A549 (cell line): ENCODE results near the gene TEKT5. TPM values are rescaled to one million over a fixed set of nuclear protein-coding genes. Genes with fewer than 3 reads are reported as not detected.
"Not testable (repeated sequence)": the region's sequence is repeated elsewhere in the genome, so short reads cannot be mapped to it uniquely, and the experiment has no call there.

ENCODE experiments used
- ATAC-seq, 2 experiments: fragments of 200-7000 bp in 1 of 2; fragments of >200 bp in 1 of 2; cut with Nextera tagmentation in 1 of 2; cut with Tn5 transposase in 1 of 2; 3 replicates each; pipeline versions ENCODE4 v1.8.0 to v1.9.1; 2018 to 2020; ENCODE audit warnings: mild to moderate bottlenecking in 1 of 2, moderate library complexity in 1 of 2
- CTCF ChIA-PET: fragments of 300-600 bp; sonication (Branson Sonifier 250); formaldehyde crosslinking; extraction: SDS; loops from one replicate; lab custom pipeline; 2021; ENCODE audit warnings: antibody characterized with exemption, inconsistent platforms; lab: Yijun Ruan, JAX
- POLR2A ChIA-PET: fragments of 350-600 bp; formaldehyde crosslinking; extraction: SDS; loops from one replicate; lab custom pipeline; 2021; ENCODE audit warnings: antibody characterized with exemption, inconsistent platforms; lab: Yijun Ruan, JAX
- DNase-seq, 2 experiments: peaks; one replicate each; pipeline versions ENCODE4 v3.0.0 to v3.0.0-alpha.2; 2011 to 2016; ENCODE audit warnings: low read depth in 1 of 2, low spot score in 1 of 2
- FAIRE-seq: peaks from 2 replicates; lab custom pipeline; 2011; peaks lifted over from hg19 to GRCh38; lab: Jason Lieb, UNC
- H3K27ac ChIP-seq, 2 experiments: fragments of >200 bp; sonication (Bioruptor Twin); formaldehyde crosslinking; 3 replicates each; pipeline ENCODE4 v1.5.1; 2016 to 2017
- H3K4me1 ChIP-seq: fragments of >200 bp; sonication (Bioruptor Twin); formaldehyde crosslinking; 3 replicates; pipeline ENCODE4 v1.6.1; 2016
- H3K4me2 ChIP-seq: fragments of >200 bp; sonication (Bioruptor Twin); formaldehyde crosslinking; 3 replicates; pipeline ENCODE4 v1.6.1; 2016
- H3K4me3 ChIP-seq: fragments of >200 bp; sonication (Bioruptor Twin); formaldehyde crosslinking; 3 replicates; pipeline ENCODE4 v1.5.1; 2016
- H3K9me3 ChIP-seq: fragments of >200 bp; sonication (Bioruptor Twin); formaldehyde crosslinking; 3 replicates; pipeline ENCODE4 v1.6.1; 2016
- BCL3 ChIP-seq: fragments of >200 bp; sonication (Bioruptor Twin); formaldehyde crosslinking; IDR thresholded peaks from 3 replicates; pipeline ENCODE4 v1.6.1; 2016
- CBX2 ChIP-seq: fragments of 200-600 bp; sonication (generic); IDR thresholded peaks from 2 replicates; pipeline ENCODE4 v1.6.1; 2016; ENCODE audit warnings: low read depth, mild to moderate bottlenecking, borderline replicate concordance
- CTCF ChIP-seq: fragments of >200 bp; sonication (Bioruptor Twin); formaldehyde crosslinking; IDR thresholded peaks from 3 replicates; pipeline ENCODE4 v1.5.1; 2016
- ELK1 ChIP-seq: fragments of 150-350 bp; IDR thresholded peaks from 2 replicates; pipeline ENCODE4 v1.6.1; 2014; ENCODE audit warnings: low read depth, mild to moderate bottlenecking, low read length
- FOSL2 ChIP-seq, 2 experiments: fragments of 450-650 bp in 1 of 2; fragments of >200 bp in 1 of 2; sonication (Bioruptor Twin) in 1 of 2; formaldehyde crosslinking; IDR thresholded peaks; 2 replicates each; pipeline versions ENCODE4 v1.5.0 to v1.6.1; 2016 to 2020; ENCODE audit warnings: mild to moderate bottlenecking in 1 of 2, moderate library complexity in 1 of 2
- FOXS1 ChIP-seq: fragments of 250-450 bp; sonication (Bioruptor Pico); IDR thresholded peaks from 2 replicates; pipeline ENCODE4 v1.5.0; 2020; ENCODE audit warnings: mild to moderate bottlenecking, moderate library complexity
- HES2 ChIP-seq: fragments of >200 bp; sonication (Bioruptor Twin); formaldehyde crosslinking; IDR thresholded peaks from 2 replicates; pipeline ENCODE4 v1.6.1; 2016
- HEYL ChIP-seq: fragments of 250-450 bp; sonication (Bioruptor Pico); IDR thresholded peaks from 2 replicates; pipeline ENCODE4 v1.8.0; 2021; ENCODE audit warnings: mild to moderate bottlenecking, moderate library complexity
- HOXA7 ChIP-seq: fragments of 250-450 bp; sonication (Bioruptor Pico); IDR thresholded peaks from 2 replicates; pipeline ENCODE4 v1.5.0; 2020; ENCODE audit warnings: mild to moderate bottlenecking, moderate library complexity
- JUN ChIP-seq, 2 experiments: fragments of >200 bp; sonication (Bioruptor Twin); formaldehyde crosslinking; IDR thresholded peaks; 2 replicates in 1 of 2; 3 replicates in 1 of 2; pipeline ENCODE4 v1.6.1; 2016 to 2017
- MYC ChIP-seq: IDR thresholded peaks from 2 replicates; pipeline ENCODE4 v1.6.1; 2012; ENCODE audit warnings: mild to moderate bottlenecking, inconsistent platforms, low read length, improper control_type of control experiment, borderline replicate concordance
- NFE2L2 ChIP-seq: fragments of 150-350 bp; conservative IDR thresholded peaks from 2 replicates; pipeline ENCODE4 v1.6.1; 2014; ENCODE audit warnings: low read length
- PBX3 ChIP-seq: IDR thresholded peaks from 2 replicates; pipeline ENCODE4 v1.6.1; 2012
- POLR2AphosphoS2 ChIP-seq: conservative IDR thresholded peaks from 2 replicates; pipeline ENCODE4 v1.6.1; 2012; ENCODE audit warnings: low read length, improper control_type of control experiment, inconsistent platforms
- RAD21 ChIP-seq, 2 experiments: fragments of >200 bp in 1 of 2; sonication (Bioruptor Twin) in 1 of 2; formaldehyde crosslinking in 1 of 2; IDR thresholded peaks in 1 of 2; conservative IDR thresholded peaks in 1 of 2; 2 replicates in 1 of 2; 3 replicates in 1 of 2; pipeline ENCODE4 v1.6.1; 2012 to 2018; ENCODE audit warnings: inconsistent platforms in 1 of 2
- RARB ChIP-seq: fragments of 250-450 bp; sonication (Bioruptor Pico); IDR thresholded peaks from 2 replicates; pipeline ENCODE4 v1.8.0; 2021; ENCODE audit warnings: mild to moderate bottlenecking, moderate library complexity
- RCOR1 ChIP-seq: fragments of 150-350 bp; IDR thresholded peaks from 2 replicates; pipeline ENCODE4 v1.6.1; 2014; ENCODE audit warnings: antibody characterized with exemption, low read length, low read depth
- RFX5 ChIP-seq: fragments of 450-650 bp; IDR thresholded peaks from 2 replicates; pipeline ENCODE4 v1.7.1; 2014; ENCODE audit warnings: antibody characterized with exemption, mild to moderate bottlenecking, moderate library complexity
- RNF2 ChIP-seq: fragments of 200-600 bp; sonication (generic); IDR thresholded peaks from 2 replicates; pipeline ENCODE4 v1.6.1; 2016; ENCODE audit warnings: low read depth, mild to moderate bottlenecking, antibody characterized with exemption, moderate library complexity, borderline replicate concordance
- USF2 ChIP-seq: fragments of 450-650 bp; IDR thresholded peaks from 2 replicates; pipeline ENCODE4 v1.6.1; 2014; ENCODE audit warnings: antibody characterized with exemption
- ZC3H11A ChIP-seq: fragments of 450-650 bp; IDR thresholded peaks from 2 replicates; pipeline ENCODE4 v1.6.1; 2014; ENCODE audit warnings: antibody characterized with exemption, mild to moderate bottlenecking
- ZNF302 ChIP-seq: fragments of 250-450 bp; sonication (Bioruptor Pico); IDR thresholded peaks from 2 replicates; pipeline ENCODE4 v1.9.0; 2021; ENCODE audit warnings: inconsistent platforms, mild to moderate bottlenecking, moderate library complexity
- WGBS: methylation state at CpG from one replicate; pipeline ENCODE4 v1.1.6; 2017; ENCODE audit errors: missing lambda C conversion rate; 5-methylcytosine and 5-hydroxymethylcytosine counted together
- polyA plus RNA-seq, 4 experiments: library from polyadenylated mRNA; depleted of rRNA in 3 of 4; stranded (reverse); fragments of >200 nt; fragmentation: RNase III in 1 of 4; extraction: RNeasy Plus Mini Kit Qiagen cat#74134 plus additional on column Dnase treatment in 1 of 4; gene quantifications; 2 replicates in 3 of 4; 3 replicates in 1 of 4; pipeline ENCODE4 v1.2.3, GENCODE V29; 2011 to 2017

TEKT5 gene
- polyA plus RNA-seq, 2 of the 4 experiments (the other 2 are of a cell fraction) = 0.14 TPM; not detected in 1

GRCh38 chr16:10743227-10743609 is 48.5 kb upstream of the TEKT5 start:
- ChIA-PET POLR2A (interaction anchor here (0.7 to 1.8 kb wide), 9 partner anchors 10 to 1652 kb away, joined by 3 to 13 read pairs (median 7); partner anchors contain the start of genes DEXI and HAPSTR1), CTCF (interaction anchor here (1.1 to 1.8 kb wide), 2 partner anchors 228 to 233 kb away, joined by 5 to 6 read pairs; no protein-coding TSS in a partner anchor)
- TF ChIP-seq RCOR1 (no peak), HEYL (CRISPR knock-in tag) (no peak), HOXA7 (no peak), RAD21 (conservative IDR thresholded peaks at IDR 0.05 in 1 of 2, IDR thresholded peaks at IDR 0.05 in 1 of 2) (no peak), USF2 (no peak), MYC (no peak), CTCF (no peak)
- H3K4me3 ChIP-seq = peak overlapping the region; percentile 46
- FAIRE-seq = no peak
- H3K4me1 ChIP-seq = peaks cover 23% of the 10 kb centered on the region
- peak overlapping the region; percentile 77 for H3K4me2 ChIP-seq
- 20% methylated on average over 5 of the region's 5 CpGs for WGBS
- DNase-seq = peak in 1 of 2 experiments; percentile 17
- peak in 1 of 2 experiments; percentile 1; a peak in 1 of 6 replicates for ATAC-seq
- no peaks in the 10 kb centered on the region for H3K9me3 ChIP-seq
- H3K27ac ChIP-seq = peak overlapping the region; percentile 89 to 95

- no peak for FAIRE-seq
- no peak overlapping the region for H3K4me3 ChIP-seq
- TF ChIP-seq BCL3 (no peak), ZNF302 (CRISPR knock-in tag) (no peak), HES2 (no peak), ZC3H11A (no peak), NFE2L2 (no peak), JUN (IDR thresholded peaks at IDR 0.05) (no peak), RARB (no peak), PBX3 (no peak), ELK1 (no peak), POLR2AphosphoS2 (no peak), FOSL2 (IDR thresholded peaks at IDR 0.05) (no peak), FOSL2 (CRISPR knock-in tag; IDR thresholded peaks at IDR 0.05) (no peak), CBX2 (no peak), RFX5 (no peak), FOXS1 (CRISPR knock-in tag) (no peak), RNF2 (no peak)
- TF ChIP-seq, all 56 proteins: peak for 0
- no peak overlapping the region for H3K4me2 ChIP-seq
- ChIA-PET POLR2A (no interaction called here), CTCF (no interaction called here)
- DNase-seq (no peak), ATAC-seq (no peak)
- no peaks in the 10 kb centered on the region for H3K9me3 ChIP-seq
- peaks cover 36% of the 10 kb centered on the region for H3K4me1 ChIP-seq
- 79% methylated on average over 4 of the region's 4 CpGs for WGBS
- no peak overlapping the region for H3K27ac ChIP-seq
These were observed 47.1 kb upstream of the TEKT5 start for GRCh38 chr16:10741844-10742243.

GRCh38 chr16:10741249-10741648 is 46.5 kb upstream of the TEKT5 start:
- DNase-seq, H3K4me2 ChIP-seq, ATAC-seq, FAIRE-seq, H3K27ac ChIP-seq, H3K4me3 ChIP-seq, POLR2A ChIA-PET, H3K9me3 ChIP-seq: not testable (repeated sequence)
- peaks cover 38% of the 10 kb centered on the region for H3K4me1 ChIP-seq
- 92% methylated on average over 9 of the region's 10 CpGs for WGBS
- CTCF ChIA-PET = interaction anchor here (0.9 to 7.4 kb wide), 3 partner anchors 12 to 227 kb away, joined by 3 to 198 read pairs (median 8); no protein-coding TSS in a partner anchor
